GM12874 (cell line): ENCODE data around the gene ARL3.

Experiments
- CTCF ChIP-seq: IDR thresholded peaks from 2 replicates; pipeline ENCODE4 v1.5.1; 2011; ENCODE audit warnings: low read depth, mild to moderate bottlenecking, control low read depth, low read length, moderate library complexity; ENCODE audit not compliant: insufficient read depth

Gene ARL3

GRCh38 chr10:102678068-102678400, 36.2 kb downstream of the ARL3 start:
- TF ChIP-seq CTCF: no peak

- TF ChIP-seq CTCF: no peak
Observed at GRCh38 chr10:102677331-102678067, 36.7 kb downstream of the ARL3 start.

- TF ChIP-seq CTCF: no peak
Observed at GRCh38 chr10:102676534-102677315, 37.5 kb downstream of the ARL3 start.

- no peak for TF ChIP-seq CTCF
Observed at GRCh38 chr10:102675666-102676533, 38.3 kb downstream of the ARL3 start.

- no peak for TF ChIP-seq CTCF
Observed at GRCh38 chr10:102675011-102675665, 39.1 kb downstream of the ARL3 start.

- no peak for TF ChIP-seq CTCF
Observed at GRCh38 chr10:102674566-102674965, 39.6 kb downstream of the ARL3 start.
